ENCODE data around the gene MS4A12. TPM values are rescaled to one million over a fixed set of nuclear protein-coding genes. Genes with fewer than 3 reads are reported as not detected.
"Not testable (repeated sequence)": the region's sequence is repeated elsewhere in the genome, so short reads cannot be mapped to it uniquely, and the experiment has no call there.

The MS4A12 gene, protein sequence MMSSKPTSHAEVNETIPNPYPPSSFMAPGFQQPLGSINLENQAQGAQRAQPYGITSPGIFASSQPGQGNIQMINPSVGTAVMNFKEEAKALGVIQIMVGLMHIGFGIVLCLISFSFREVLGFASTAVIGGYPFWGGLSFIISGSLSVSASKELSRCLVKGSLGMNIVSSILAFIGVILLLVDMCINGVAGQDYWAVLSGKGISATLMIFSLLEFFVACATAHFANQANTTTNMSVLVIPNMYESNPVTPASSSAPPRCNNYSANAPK
- not detected for polyA plus RNA-seq (ENCODE audit: insufficient read length in 3 of 3)
- long read RNA-seq, donor 1: 0 reads
- long read RNA-seq, donor 2: 0 reads
- long read RNA-seq, donor 3: 0 reads
- long read RNA-seq, donor 4: 0 reads
- long read RNA-seq, donor 5: 0 reads
- long read RNA-seq, donor 6: 0 reads
- long read RNA-seq, donor 7: 0 reads
- long read RNA-seq, donor 8: 0 reads
- long read RNA-seq, donor 9: 0 reads
- long read RNA-seq, donor 10: 0 reads
- long read RNA-seq, donor 11: 0 reads
- long read RNA-seq, donor 12: 0 reads
- long read RNA-seq, donor 13: 0 reads
- long read RNA-seq, donor 14: 0 reads
- long read RNA-seq, donor 15: 0 reads
- long read RNA-seq, donor 16: 0 reads

GRCh38 chr11:60492488-60493009 is at the start of gene MS4A12:
MS4A12 (plus strand) TSS chr11:60492778; CDS start chr11:60497319, 4,541 bp downstream.
- DNase-seq: no peak

- no peak for DNase-seq
Measured at GRCh38 chr11:60447070-60447469, 45.5 kb upstream of the MS4A12 start.

DNA sequence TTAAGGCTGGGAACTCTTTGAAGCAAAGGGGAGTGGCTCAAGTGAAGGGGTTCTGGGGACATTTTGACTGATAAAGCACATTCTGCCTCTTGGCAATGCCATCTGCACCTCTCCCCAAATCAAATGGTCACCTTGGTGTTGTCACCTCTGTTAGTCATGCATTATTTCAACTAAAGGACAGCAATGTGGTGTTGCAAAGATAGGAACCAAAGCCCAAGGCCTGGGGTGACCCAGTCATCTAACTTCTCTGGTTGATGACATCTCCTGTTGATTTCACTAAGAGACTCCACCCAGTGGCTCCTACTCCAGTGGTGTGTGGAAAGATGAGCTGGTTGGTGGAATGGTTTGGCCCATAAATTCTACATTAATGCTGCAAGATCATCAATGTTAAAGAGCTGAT is 44.7 kb upstream of the MS4A12 start:
- DNase-seq: no peak

- not testable (repeated sequence) for DNase-seq
Measured at GRCh38 chr11:60451185-60451584, 41.4 kb upstream of the MS4A12 start.

GRCh38 chr11:60454212-60454611 is 38.4 kb upstream of the MS4A12 start:
- DNase-seq: no peak

- no peak for DNase-seq
Measured at GRCh38 chr11:60455531-60456042, 37.0 kb upstream of the MS4A12 start, which contains the start of gene MS4A1. MS4A1 (plus strand) TSS chr11:60455847; CDS start chr11:60462375, 6,528 bp downstream.

DNA sequence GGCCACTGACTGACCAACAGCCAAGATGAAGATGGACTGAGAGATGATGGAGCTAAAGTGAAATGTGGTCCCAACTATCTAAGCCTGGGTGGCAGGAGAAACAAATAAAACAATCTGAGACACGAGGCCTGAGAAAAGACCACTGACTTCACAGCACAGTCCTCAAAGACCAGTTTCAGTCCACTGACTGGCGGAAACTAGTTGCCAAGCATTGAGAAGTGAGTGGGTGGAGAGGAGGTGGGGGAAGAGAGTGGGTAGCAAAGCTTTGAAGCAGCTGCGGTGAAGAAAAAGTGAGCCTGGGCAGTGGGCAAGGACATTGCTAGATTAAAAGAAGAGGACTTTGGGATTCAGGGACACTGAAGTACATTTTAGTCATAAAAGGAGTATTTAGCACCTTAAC is 35.0 kb upstream of the MS4A12 start:
- no peak for DNase-seq

DNA sequence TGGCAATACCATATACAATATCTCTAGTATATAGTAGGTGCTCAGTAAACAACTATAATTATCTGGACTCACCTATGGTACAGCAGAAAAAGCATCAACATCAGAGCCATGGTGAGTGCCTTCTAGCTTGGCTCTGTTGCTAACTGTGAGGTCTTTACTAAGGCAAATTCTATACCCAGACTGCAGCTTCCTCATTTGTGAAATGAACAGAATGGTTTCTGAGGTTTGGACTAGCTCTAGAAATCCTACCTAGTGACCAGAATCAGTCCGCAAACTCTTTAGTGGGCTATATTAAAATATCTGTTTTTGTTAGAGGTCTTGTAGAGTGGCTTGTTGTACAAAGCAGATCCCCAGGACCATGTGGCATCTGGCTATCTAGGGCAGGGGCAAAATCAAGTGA is 33.2 kb upstream of the MS4A12 start:
- DNase-seq: no peak

DNA sequence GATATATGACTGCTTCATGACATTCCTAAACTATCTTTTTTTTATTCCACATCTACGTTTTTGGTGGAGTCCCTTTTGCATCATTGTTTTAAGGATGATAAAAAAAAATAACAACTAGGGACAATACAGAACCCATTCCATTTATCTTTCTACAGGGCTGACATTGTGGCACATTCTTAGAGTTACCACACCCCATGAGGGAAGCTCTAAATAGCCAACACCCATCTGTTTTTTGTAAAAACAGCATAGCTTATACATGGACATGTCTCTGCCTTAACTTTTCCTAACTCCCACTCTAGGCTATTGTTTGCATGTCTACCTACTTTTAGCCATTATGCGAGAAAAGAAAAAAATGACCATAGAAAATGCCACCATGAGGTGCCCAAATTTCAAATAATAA is 23.7 kb upstream of the MS4A12 start:
- no peak for DNase-seq

DNA sequence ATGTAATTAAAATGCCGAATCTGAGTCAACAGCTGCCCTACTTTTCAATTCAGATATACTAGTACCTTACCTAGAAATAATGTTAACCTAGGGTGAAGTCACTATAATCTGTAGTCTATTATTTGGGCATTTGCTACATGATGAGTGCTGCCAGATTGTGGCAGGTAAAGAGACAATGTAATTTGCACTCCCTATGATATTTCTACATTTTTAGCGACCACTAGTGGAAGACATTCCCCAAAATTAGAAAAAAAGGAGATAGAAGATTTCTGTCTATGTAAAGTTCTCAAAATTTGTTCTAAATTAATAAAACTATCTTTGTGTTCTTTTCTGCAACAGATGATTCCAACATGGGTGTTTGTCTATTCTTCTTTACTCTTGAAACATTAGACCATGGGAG is 22.9 kb upstream of the MS4A12 start:
- no peak for DNase-seq

- DNase-seq: no peak
Measured at GRCh38 chr11:60477035-60477445, 15.5 kb upstream of the MS4A12 start.

GRCh38 chr11:60482361-60482760 is 10.2 kb upstream of the MS4A12 start:
- DNase-seq: no peak

GRCh38 chr11:60485987-60486386 is 6.6 kb upstream of the MS4A12 start:
- DNase-seq: no peak

DNA sequence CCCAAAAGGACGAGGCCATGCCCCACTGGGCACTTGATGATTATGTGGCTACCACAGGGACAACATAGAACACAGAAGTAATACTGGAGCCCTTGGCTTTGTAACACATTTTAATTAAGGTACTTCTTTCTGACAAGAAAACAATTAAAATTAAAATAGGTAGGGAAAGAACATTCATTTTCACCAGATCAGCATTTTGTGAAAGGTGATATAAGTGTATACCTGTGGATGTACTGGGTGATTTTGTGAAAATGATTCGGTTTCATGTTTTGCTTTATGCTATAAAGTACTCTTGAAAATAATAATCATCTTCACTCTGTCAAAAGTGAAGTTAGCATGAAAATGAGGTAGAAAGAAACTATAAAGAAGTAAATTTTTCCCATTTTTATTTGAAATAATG is 876 bp downstream of the MS4A12 start:
- no peak for DNase-seq

GRCh38 chr11:60498399-60498798 is 5.8 kb downstream of the MS4A12 start:
- no peak for DNase-seq

- DNase-seq: no peak
Measured at GRCh38 chr11:60498853-60499252, 6.3 kb downstream of the MS4A12 start.

DNA sequence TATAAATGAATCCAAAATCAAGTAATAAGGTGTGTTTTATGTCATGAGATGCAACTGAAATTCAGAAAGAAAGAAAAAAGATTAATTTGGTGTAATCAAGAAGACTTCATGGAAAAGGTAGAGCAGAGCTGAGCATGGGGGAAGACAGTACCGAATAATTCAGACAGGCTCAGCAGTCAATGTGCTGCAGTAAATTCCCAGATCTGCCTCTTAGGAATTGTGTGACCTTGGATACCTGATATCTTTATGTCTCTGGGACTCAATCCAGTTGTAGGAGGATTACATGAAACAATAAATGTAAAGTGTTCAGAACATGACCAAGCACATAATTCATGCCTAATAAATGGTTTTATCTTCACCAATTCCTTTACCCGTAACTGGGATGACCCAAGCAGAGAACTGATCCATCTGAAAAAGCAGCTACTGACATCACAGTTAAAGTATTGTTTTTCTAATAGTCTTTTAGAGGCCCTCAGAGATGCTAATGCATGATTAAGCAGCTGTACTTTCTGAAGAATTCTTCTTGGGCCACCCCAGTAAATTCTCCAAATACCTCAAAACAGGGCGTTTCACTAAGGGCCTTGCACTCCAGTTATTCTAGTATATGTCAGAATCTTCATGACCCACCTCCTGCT is 7.8 kb downstream of the MS4A12 start:
- DNase-seq: no peak

DNA sequence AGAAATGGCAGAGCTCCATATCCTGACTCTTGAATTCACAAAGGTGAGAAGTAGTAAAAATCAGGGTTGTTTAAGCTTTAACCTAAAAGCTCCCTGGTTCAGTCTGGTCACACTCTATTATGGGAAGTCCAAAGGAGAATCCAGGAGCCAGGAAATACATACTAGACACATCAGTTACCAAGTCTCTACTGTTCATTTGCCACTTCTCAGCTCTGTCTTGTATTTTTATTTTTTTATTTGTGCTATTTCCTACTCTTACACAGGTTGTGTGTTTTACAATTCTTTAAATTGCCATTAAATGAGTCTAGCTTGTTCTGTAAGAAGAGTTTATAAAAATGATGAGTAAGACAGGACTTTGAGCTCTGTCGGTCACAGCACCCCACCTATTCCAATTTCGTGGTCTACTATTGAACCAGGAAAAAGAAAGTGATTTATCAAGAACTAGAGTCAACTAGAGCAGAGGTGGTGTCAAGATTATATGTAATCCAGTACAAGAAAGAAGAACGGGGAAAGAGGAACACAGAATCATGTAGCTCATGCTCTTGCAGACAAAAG is 9.7 kb downstream of the MS4A12 start:
- no peak for DNase-seq

DNA sequence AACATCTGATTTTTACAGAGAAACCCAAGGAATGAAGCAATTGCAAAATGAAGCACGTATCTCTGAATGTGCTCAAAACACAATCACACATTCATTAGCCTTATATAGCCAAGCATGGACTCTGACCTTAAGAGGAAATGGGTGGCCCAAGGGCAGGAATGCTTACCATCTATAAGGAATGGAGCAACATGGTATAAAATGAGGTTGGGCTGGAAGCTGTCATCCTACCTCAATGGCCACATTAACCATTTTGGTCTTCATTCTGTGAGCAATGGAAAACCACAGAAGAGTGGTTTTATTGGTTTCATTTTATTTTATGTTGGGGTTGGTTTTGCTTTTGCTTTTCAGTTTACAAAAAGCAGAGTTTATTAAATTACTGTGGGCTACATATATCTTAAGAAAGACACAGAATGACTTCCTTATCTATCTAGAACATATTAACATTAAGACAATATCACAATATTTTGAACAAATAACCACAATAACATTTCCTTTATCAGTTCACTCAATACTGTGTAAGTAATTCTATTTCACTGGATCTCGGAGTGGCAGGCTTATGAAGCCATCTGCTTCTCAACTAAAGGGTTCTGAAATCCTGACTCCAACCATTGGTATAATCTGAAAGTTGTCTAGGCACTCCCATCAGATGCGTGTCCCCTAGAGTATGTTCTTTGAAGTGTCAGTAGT is 11.8 kb downstream of the MS4A12 start:
- no peak for DNase-seq

- DNase-seq: not testable (repeated sequence)
Measured at GRCh38 chr11:60509609-60510008, 17.0 kb downstream of the MS4A12 start.

GRCh38 chr11:60510209-60510608 is 17.6 kb downstream of the MS4A12 start:
- not testable (repeated sequence) for DNase-seq

- no peak for DNase-seq
Measured at GRCh38 chr11:60511393-60511792, 18.8 kb downstream of the MS4A12 start.
